ENCODE results near the gene CLCN6. TPM values are rescaled to one million over a fixed set of nuclear protein-coding genes. Genes with fewer than 3 reads are reported as not detected.
A peak's percentile ranks its signal among the peaks of the same experiment; 100 is the strongest.

The CLCN6 gene
- total RNA-seq, 1 donor: 21.0 TPM

DNA sequence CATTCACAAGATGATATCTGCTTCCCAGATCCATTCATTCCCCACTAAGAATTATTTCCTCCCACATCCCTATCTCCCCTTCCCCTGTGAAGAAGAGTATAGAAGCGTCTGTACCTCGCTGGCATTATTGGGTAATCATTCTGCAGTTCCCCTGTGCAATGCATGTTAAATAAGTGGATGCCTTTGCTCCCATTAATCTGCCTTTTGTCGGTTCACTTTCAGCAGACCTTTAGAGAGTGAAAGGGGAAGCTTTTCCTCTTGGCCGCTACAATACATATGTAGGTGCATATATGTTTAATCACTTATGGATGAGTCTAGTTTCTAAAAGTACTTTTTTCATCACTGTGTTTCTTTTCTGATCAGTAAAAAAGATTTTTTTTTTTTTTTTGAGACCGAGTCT, 7.0 kb downstream of the CLCN6 start:
- Histone ChIP-seq H3K4me3 (ENCODE audit: insufficient read depth, low read length) (no peak overlapping the region), H3K36me3 (ENCODE audit: insufficient read depth, low read length) (peaks cover 70% of the 10 kb centered on the region), H2AFZ (ENCODE audit: low read length) (no peak overlapping the region), H3K9me3 (ENCODE audit: low read depth, low read length) (no peaks in the 10 kb centered on the region), H3K27me3 (ENCODE audit: insufficient read depth, low read length) (no peaks in the 10 kb centered on the region), H3K79me2 (ENCODE audit: insufficient read depth, low read length) (peaks cover 67% of the 10 kb centered on the region), H3K27ac (ENCODE audit: low read depth, low read length) (no peak overlapping the region), H3K4me2 (ENCODE audit: insufficient read depth, low read length) (no peak overlapping the region), H3K4me1 (ENCODE audit: insufficient read depth, low read length) (no peaks in the 10 kb centered on the region), H4K20me1 (ENCODE audit: insufficient read depth, low read length) (peaks cover 22% of the 10 kb centered on the region)
- no peak for TF ChIP-seq CTCF (IDR thresholded peaks at IDR 0.05; ENCODE audit: extremely low read depth, low read depth, low read length)
- no peak for DNase-seq (ENCODE audit: insufficient read length, low spot score, missing footprints)

- H3K4me3 ChIP-seq (ENCODE audit: insufficient read depth, low read length): no peak overlapping the region
- no peaks in the 10 kb centered on the region for H3K27me3 ChIP-seq (ENCODE audit: insufficient read depth, low read length)
- DNase-seq (ENCODE audit: insufficient read length, low spot score, missing footprints): no peak
- no peak overlapping the region for H3K27ac ChIP-seq (ENCODE audit: low read depth, low read length)
- H4K20me1 ChIP-seq (ENCODE audit: insufficient read depth, low read length): peaks cover 11% of the 10 kb centered on the region
- H3K4me1 ChIP-seq (ENCODE audit: insufficient read depth, low read length): peaks cover 9% of the 10 kb centered on the region
- no peak overlapping the region for H2AFZ ChIP-seq (ENCODE audit: low read length)
- no peaks in the 10 kb centered on the region for H3K9me3 ChIP-seq (ENCODE audit: low read depth, low read length)
- H3K36me3 ChIP-seq (ENCODE audit: insufficient read depth, low read length): peaks cover 60% of the 10 kb centered on the region
- no peak for TF ChIP-seq CTCF (IDR thresholded peaks at IDR 0.05; ENCODE audit: extremely low read depth, low read depth, low read length)
- H3K79me2 ChIP-seq (ENCODE audit: insufficient read depth, low read length): peaks cover 29% of the 10 kb centered on the region
- H3K4me2 ChIP-seq (ENCODE audit: insufficient read depth, low read length): no peak overlapping the region
These were observed 11.2 kb downstream of the CLCN6 start for GRCh38 chr1:11817192-11817591.

DNA sequence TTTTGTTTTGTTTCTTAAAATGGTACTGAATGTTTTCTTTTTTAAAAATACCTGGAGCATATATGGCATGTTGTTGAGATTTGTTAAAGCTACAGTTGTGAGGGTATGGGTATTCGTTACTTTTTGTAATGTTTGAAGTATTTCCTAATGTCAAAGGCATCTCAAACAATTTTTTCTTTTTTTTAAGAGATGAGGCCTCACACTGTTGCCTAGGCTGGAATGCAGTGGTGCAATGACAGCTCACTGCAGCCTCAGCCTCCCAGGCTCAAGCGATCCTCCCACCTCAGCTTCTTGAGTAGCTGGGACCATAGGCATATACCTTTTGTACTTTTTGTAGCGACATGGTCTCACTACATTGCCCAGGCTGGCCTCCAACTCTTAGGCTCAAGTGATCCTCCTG, 16.1 kb downstream of the CLCN6 start:
- Histone ChIP-seq H4K20me1 (ENCODE audit: insufficient read depth, low read length) (no peaks in the 10 kb centered on the region), H3K36me3 (ENCODE audit: insufficient read depth, low read length) (peaks cover 61% of the 10 kb centered on the region), H3K4me1 (ENCODE audit: insufficient read depth, low read length) (peaks cover 9% of the 10 kb centered on the region), H3K4me3 (ENCODE audit: insufficient read depth, low read length) (no peak overlapping the region), H3K4me2 (ENCODE audit: insufficient read depth, low read length) (no peak overlapping the region), H3K27me3 (ENCODE audit: insufficient read depth, low read length) (no peaks in the 10 kb centered on the region), H2AFZ (ENCODE audit: low read length) (no peak overlapping the region), H3K79me2 (ENCODE audit: insufficient read depth, low read length) (no peaks in the 10 kb centered on the region), H3K9me3 (ENCODE audit: low read depth, low read length) (no peaks in the 10 kb centered on the region), H3K27ac (ENCODE audit: low read depth, low read length) (peak overlapping the region; percentile 44)
- DNase-seq (ENCODE audit: insufficient read length, low spot score, missing footprints): no peak
- TF ChIP-seq CTCF (IDR thresholded peaks at IDR 0.05; ENCODE audit: extremely low read depth, low read depth, low read length): no peak

- H3K4me1 ChIP-seq (ENCODE audit: insufficient read depth, low read length): peaks cover 9% of the 10 kb centered on the region
- no peak for TF ChIP-seq CTCF (IDR thresholded peaks at IDR 0.05; ENCODE audit: extremely low read depth, low read depth, low read length)
- DNase-seq (ENCODE audit: insufficient read length, low spot score, missing footprints): peak; percentile 15
- no peak overlapping the region for H3K4me2 ChIP-seq (ENCODE audit: insufficient read depth, low read length)
- H3K36me3 ChIP-seq (ENCODE audit: insufficient read depth, low read length): peaks cover 60% of the 10 kb centered on the region
- H3K9me3 ChIP-seq (ENCODE audit: low read depth, low read length): no peaks in the 10 kb centered on the region
- no peaks in the 10 kb centered on the region for H4K20me1 ChIP-seq (ENCODE audit: insufficient read depth, low read length)
- no peaks in the 10 kb centered on the region for H3K27me3 ChIP-seq (ENCODE audit: insufficient read depth, low read length)
- H3K79me2 ChIP-seq (ENCODE audit: insufficient read depth, low read length): no peaks in the 10 kb centered on the region
- no peak overlapping the region for H2AFZ ChIP-seq (ENCODE audit: low read length)
- H3K27ac ChIP-seq (ENCODE audit: low read depth, low read length): no peak overlapping the region
- no peak overlapping the region for H3K4me3 ChIP-seq (ENCODE audit: insufficient read depth, low read length)
These were observed 17.6 kb downstream of the CLCN6 start for GRCh38 chr1:11823366-11824137.

All from osteoblast (primary cell).